H9 (cell line): Measurements from ENCODE around the gene ANKRD30B. TPM values are rescaled to one million over a fixed set of nuclear protein-coding genes. Genes with fewer than 3 reads are reported as not detected.
"Not testable (repeated sequence)": the region's sequence is repeated elsewhere in the genome, so short reads cannot be mapped to it uniquely, and the experiment has no call there.

ENCODE experiments used
- DNase-seq: peaks from one replicate; pipeline ENCODE4 v3.0.0-alpha.2; 2017
- H2AFZ ChIP-seq: one replicate; pipeline ENCODE4 v1.6.1; 2013; ENCODE audit warnings: mild to moderate bottlenecking, low read length, control low read depth, moderate library complexity
- H2AK5ac ChIP-seq: 2 replicates; pipeline ENCODE4 v1.6.1; 2013; ENCODE audit warnings: low read length, control low read depth, mixed read lengths; ENCODE audit not compliant: insufficient read length
- H2BK120ac ChIP-seq: one replicate; pipeline ENCODE4 v1.6.1; 2013; ENCODE audit warnings: low read depth, mild to moderate bottlenecking, low read length, control low read depth, inconsistent platforms; ENCODE audit not compliant: poor library complexity, severe bottlenecking
- H2BK12ac ChIP-seq: 2 replicates; pipeline ENCODE4 v1.6.1; 2013; ENCODE audit warnings: low read length, control low read depth, mixed read lengths, low read depth; ENCODE audit not compliant: insufficient read length
- H2BK15ac ChIP-seq: 2 replicates; pipeline ENCODE4 v1.6.1; 2013; ENCODE audit warnings: low read depth, low read length, control low read depth
- H2BK20ac ChIP-seq: one replicate; pipeline ENCODE4 v1.6.1; 2013; ENCODE audit warnings: low read depth, mild to moderate bottlenecking, low read length, control low read depth, inconsistent platforms; ENCODE audit not compliant: poor library complexity, severe bottlenecking
- H2BK5ac ChIP-seq: 2 replicates; pipeline ENCODE4 v1.6.1; 2013; ENCODE audit warnings: low read length, control low read depth, mixed read lengths; ENCODE audit not compliant: insufficient read length
- H3K14ac ChIP-seq: 2 replicates; pipeline ENCODE4 v1.6.1; 2013; ENCODE audit warnings: low read length, control low read depth; ENCODE audit not compliant: insufficient read depth
- H3K18ac ChIP-seq: 2 replicates; pipeline ENCODE4 v1.6.1; 2013; ENCODE audit warnings: low read depth, mild to moderate bottlenecking, mixed read lengths, low read length, control low read depth; ENCODE audit not compliant: insufficient read length
- H3K23ac ChIP-seq: 2 replicates; pipeline ENCODE4 v1.6.1; 2013; ENCODE audit warnings: low read length, control low read depth, mixed read lengths, low read depth; ENCODE audit not compliant: insufficient read length
- H3K23me2 ChIP-seq: 2 replicates; pipeline ENCODE4 v1.6.1; 2013; ENCODE audit warnings: low read depth, mild to moderate bottlenecking, mixed read lengths, low read length, control low read depth; ENCODE audit not compliant: insufficient read length, poor library complexity, severe bottlenecking
- H3K27ac ChIP-seq: 2 replicates; pipeline ENCODE4 v1.5.1; 2013; ENCODE audit warnings: low read length, control low read depth, mixed read lengths, low read depth; ENCODE audit not compliant: insufficient read length
- H3K27me3 ChIP-seq: 2 replicates; pipeline ENCODE4 v1.6.1; 2013; ENCODE audit warnings: low read length, control low read depth, inconsistent platforms; ENCODE audit not compliant: insufficient read depth
- H3K4ac ChIP-seq: 2 replicates; pipeline ENCODE4 v1.6.1; 2013; ENCODE audit warnings: low read depth, mild to moderate bottlenecking, control low read depth, inconsistent platforms, low read length, moderate library complexity
- H3K4me1 ChIP-seq: 2 replicates; pipeline ENCODE4 v1.6.1; 2013; ENCODE audit warnings: low read length, control low read depth, inconsistent platforms; ENCODE audit not compliant: insufficient read depth
- H3K4me2 ChIP-seq: 2 replicates; pipeline ENCODE4 v1.6.1; 2013; ENCODE audit warnings: low read length, control low read depth, mixed read lengths; ENCODE audit not compliant: insufficient read length, insufficient read depth
- H3K56ac ChIP-seq: 2 replicates; pipeline ENCODE4 v1.6.1; 2013; ENCODE audit warnings: low read depth, mild to moderate bottlenecking, mixed read lengths, low read length, control low read depth; ENCODE audit not compliant: insufficient read length
- H3K79me1 ChIP-seq: 2 replicates; pipeline ENCODE4 v1.6.1; 2013; ENCODE audit warnings: low read depth, mild to moderate bottlenecking, moderate library complexity, low read length, control low read depth, inconsistent platforms; ENCODE audit not compliant: insufficient read depth, poor library complexity, severe bottlenecking
- H3K79me2 ChIP-seq: 2 replicates; pipeline ENCODE4 v1.6.1; 2013; ENCODE audit warnings: low read length, control low read depth, inconsistent platforms; ENCODE audit not compliant: insufficient read depth
- H3K9ac ChIP-seq: 2 replicates; pipeline ENCODE4 v1.6.1; 2013; ENCODE audit warnings: low read length, control low read depth, mixed read lengths; ENCODE audit not compliant: insufficient read length; ENCODE audit errors: extremely low read depth
- H3K9me3 ChIP-seq: one replicate; pipeline ENCODE4 v1.6.1; 2013; ENCODE audit warnings: low read depth, low read length, inconsistent platforms; ENCODE audit not compliant: control insufficient read depth
- H3T11ph ChIP-seq: one replicate; pipeline ENCODE4 v1.6.1; 2013; ENCODE audit warnings: mild to moderate bottlenecking, low read length, control low read depth, inconsistent platforms
- H4K20me1 ChIP-seq: one replicate; pipeline ENCODE4 v1.6.1; 2013; ENCODE audit not compliant: control insufficient read depth, insufficient read length, insufficient read depth
- H4K5ac ChIP-seq: 2 replicates; pipeline ENCODE4 v1.6.1; 2013; ENCODE audit warnings: low read depth, mild to moderate bottlenecking, mixed read lengths, low read length, control low read depth; ENCODE audit not compliant: insufficient read length
- H4K8ac ChIP-seq: replicated peaks from 2 replicates; pipeline ENCODE4 v1.6.1; 2013; ENCODE audit warnings: low read length, control low read depth, mixed read lengths, low read depth; ENCODE audit not compliant: insufficient read length
- H4K91ac ChIP-seq: 2 replicates; pipeline ENCODE4 v1.6.1; 2013; ENCODE audit warnings: low read depth, mild to moderate bottlenecking, moderate library complexity, mixed read lengths, low read length, control low read depth; ENCODE audit not compliant: insufficient read length
- H3K27ac Mint-ChIP-seq, 3 experiments: 2 replicates in 2 of 3; 3 replicates in 1 of 3; pipeline ENCODE4 v1.8.0; 2020 to 2021; ENCODE audit warnings: mixed read lengths in 3 of 3, mild to moderate bottlenecking in 1 of 3, moderate library complexity in 1 of 3
- H3K27me3 Mint-ChIP-seq: 2 replicates; pipeline ENCODE4 v1.8.0; 2021; ENCODE audit warnings: low read depth, mild to moderate bottlenecking, moderate library complexity, mixed read lengths
- H3K36me3 Mint-ChIP-seq, 3 experiments: 2 replicates in 2 of 3; 3 replicates in 1 of 3; pipeline ENCODE4 v1.8.0; 2020 to 2021; ENCODE audit warnings: low read depth in 3 of 3, mixed read lengths in 3 of 3; ENCODE audit not compliant: insufficient read depth in 1 of 3
- H3K4me1 Mint-ChIP-seq, 2 experiments: 2 replicates each; pipeline ENCODE4 v1.8.0; 2020; ENCODE audit warnings: mixed read lengths in 2 of 2
- H3K4me3 Mint-ChIP-seq, 2 experiments: 2 replicates in 1 of 2; 3 replicates in 1 of 2; pipeline ENCODE4 v1.8.0; 2020 to 2021; ENCODE audit warnings: mild to moderate bottlenecking in 2 of 2, mixed read lengths in 2 of 2, moderate library complexity in 1 of 2
- H3K9me3 Mint-ChIP-seq, 2 experiments: 2 replicates in 1 of 2; 3 replicates in 1 of 2; pipeline ENCODE4 v1.8.0; 2020; ENCODE audit warnings: mild to moderate bottlenecking in 2 of 2, mixed read lengths in 2 of 2, moderate library complexity in 1 of 2
- CTCF ChIP-seq: fragments of 200-600 bp; sonication (generic); conservative IDR thresholded peaks from 3 replicates; pipeline ENCODE4 v1.8.0; 2021; ENCODE audit warnings: antibody characterized with exemption, mild to moderate bottlenecking
- WGBS: extraction: QIAGEN DNeasy Blood & Tissue Kit; methylation state at CpG from one replicate; pipeline ENCODE4 v1.1.7; 2013; ENCODE audit warnings: missing lambda C conversion rate, low lambda C conversion rate, mixed read lengths; ENCODE audit not compliant: insufficient read length; ENCODE audit errors: extremely low coverage; 5-methylcytosine and 5-hydroxymethylcytosine counted together
- total RNA-seq: library from RNA; stranded (reverse); gene quantifications from 2 replicates; pipeline ENCODE4 v1.2.1, GENCODE V29; 2021

Gene ANKRD30B
- total RNA-seq, 1 experiment from 2014 or later = not detected

- no peak overlapping the region for H3K23ac ChIP-seq
- no peak overlapping the region for H4K8ac ChIP-seq
- no peak overlapping the region for H2BK5ac ChIP-seq
- peaks cover 70 to 72% of the 10 kb centered on the region in 2 experiments for H3K9me3 Mint-ChIP-seq
- H3K79me2 ChIP-seq = no peaks in the 10 kb centered on the region
- no peak overlapping the region for H3K4me2 ChIP-seq
- no peak overlapping the region for H3K18ac ChIP-seq
- no peak for TF ChIP-seq CTCF
- H2AK5ac ChIP-seq = no peak overlapping the region
- no peak overlapping the region for H3K27ac Mint-ChIP-seq
- peaks cover 41% of the 10 kb centered on the region for H3K9me3 ChIP-seq
- no peak overlapping the region; a peak in 1 of 5 replicates for H3K4me3 Mint-ChIP-seq
- H3K14ac ChIP-seq = no peak overlapping the region
- no peak overlapping the region for H2BK120ac ChIP-seq
- no peak overlapping the region for H4K5ac ChIP-seq
- H4K91ac ChIP-seq = no peak overlapping the region
- DNase-seq = no peak
- no peaks in the 10 kb centered on the region for H3K27me3 ChIP-seq
- H2AFZ ChIP-seq = no peak overlapping the region
- no peaks in the 10 kb centered on the region for H3K23me2 ChIP-seq
- no CpG with 5 or more reads among the region's 15 CpGs for WGBS
- H4K20me1 ChIP-seq = no peaks in the 10 kb centered on the region
- H2BK20ac ChIP-seq = no peak overlapping the region
- H3K79me1 ChIP-seq = no peaks in the 10 kb centered on the region
- H3K27me3 Mint-ChIP-seq = no peaks in the 10 kb centered on the region
- H3K4me1 Mint-ChIP-seq = no peaks in the 10 kb centered on the region
- no peak overlapping the region for H3K56ac ChIP-seq
- H3K4me1 ChIP-seq = no peaks in the 10 kb centered on the region
- H3K9ac ChIP-seq = no peak overlapping the region
- no peak overlapping the region for H3T11ph ChIP-seq
- H3K36me3 Mint-ChIP-seq = peaks cover 0 to 8% (median 0%) of the 10 kb centered on the region in 3 experiments; a peak in 2 of 7 replicates
- H3K27ac ChIP-seq = no peak overlapping the region
- H2BK12ac ChIP-seq = no peak overlapping the region
- no peak overlapping the region for H3K4ac ChIP-seq
- H2BK15ac ChIP-seq = no peak overlapping the region
These were observed 524 bp downstream of the ANKRD30B start for GRCh38 chr18:14748496-14748895.

- not testable (repeated sequence) for H3K27me3 ChIP-seq, H2BK12ac ChIP-seq, H3K23me2 ChIP-seq, H3K4me2 ChIP-seq, H4K5ac ChIP-seq, H2AFZ ChIP-seq, H3K4me3 Mint-ChIP-seq, H2BK120ac ChIP-seq, H4K91ac ChIP-seq, DNase-seq, H3K56ac ChIP-seq, H3K79me1 ChIP-seq, H3K4me1 Mint-ChIP-seq, H2BK5ac ChIP-seq, H3K27me3 Mint-ChIP-seq, H4K20me1 ChIP-seq, H2BK20ac ChIP-seq, H3K27ac Mint-ChIP-seq, H3K18ac ChIP-seq, H3K9ac ChIP-seq, H3K4me1 ChIP-seq, H2AK5ac ChIP-seq, H3K14ac ChIP-seq, H3T11ph ChIP-seq, H3K79me2 ChIP-seq, H3K27ac ChIP-seq, H2BK15ac ChIP-seq, H3K4ac ChIP-seq, H3K23ac ChIP-seq, H4K8ac ChIP-seq
- peaks cover 71 to 80% of the 10 kb centered on the region in 2 experiments for H3K9me3 Mint-ChIP-seq
- no CpG with 5 or more reads among the region's 5 CpGs for WGBS
- H3K36me3 Mint-ChIP-seq = peaks cover 4 to 21% (median 5%) of the 10 kb centered on the region in 3 experiments; a peak in 5 of 7 replicates
- H3K9me3 ChIP-seq = peaks cover 55% of the 10 kb centered on the region
These were observed 15.6 kb downstream of the ANKRD30B start for GRCh38 chr18:14763566-14763965.
